Limb (tissue), 2 donors: ENCODE data around the gene THSD4.
A peak's percentile ranks its signal among the peaks of the same experiment; 100 is the strongest.
"Not testable (repeated sequence)": the region's sequence is repeated elsewhere in the genome, so short reads cannot be mapped to it uniquely, and the experiment has no call there.

Experiments used
- DNase-seq, 2 donors: peaks; one replicate each; pipeline ENCODE4 v3.0.0-alpha.2; 2016; ENCODE audit errors: extremely low spot score in 2 of 2

THSD4 gene

DNA sequence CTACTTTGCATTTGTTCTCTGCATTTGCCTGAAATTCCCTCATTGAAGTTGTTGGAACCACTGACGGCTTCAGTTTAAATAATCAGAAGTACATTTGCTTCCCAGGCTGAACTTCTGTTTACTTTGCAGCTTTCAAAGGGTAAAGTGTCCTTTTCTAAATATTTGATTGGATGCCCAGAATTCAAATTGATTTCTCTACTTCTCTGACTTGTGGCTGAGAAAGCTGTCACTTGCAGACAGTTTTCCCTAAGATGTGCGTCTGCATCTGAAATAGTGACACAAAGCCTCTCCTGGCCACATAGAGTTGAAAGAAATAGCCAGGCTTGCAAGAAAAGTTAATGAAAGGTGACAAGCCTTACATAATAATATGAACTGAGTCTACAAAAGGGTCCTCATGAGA is 299.6 kb downstream of the THSD4 start:
- DNase-seq = no peak

DNA sequence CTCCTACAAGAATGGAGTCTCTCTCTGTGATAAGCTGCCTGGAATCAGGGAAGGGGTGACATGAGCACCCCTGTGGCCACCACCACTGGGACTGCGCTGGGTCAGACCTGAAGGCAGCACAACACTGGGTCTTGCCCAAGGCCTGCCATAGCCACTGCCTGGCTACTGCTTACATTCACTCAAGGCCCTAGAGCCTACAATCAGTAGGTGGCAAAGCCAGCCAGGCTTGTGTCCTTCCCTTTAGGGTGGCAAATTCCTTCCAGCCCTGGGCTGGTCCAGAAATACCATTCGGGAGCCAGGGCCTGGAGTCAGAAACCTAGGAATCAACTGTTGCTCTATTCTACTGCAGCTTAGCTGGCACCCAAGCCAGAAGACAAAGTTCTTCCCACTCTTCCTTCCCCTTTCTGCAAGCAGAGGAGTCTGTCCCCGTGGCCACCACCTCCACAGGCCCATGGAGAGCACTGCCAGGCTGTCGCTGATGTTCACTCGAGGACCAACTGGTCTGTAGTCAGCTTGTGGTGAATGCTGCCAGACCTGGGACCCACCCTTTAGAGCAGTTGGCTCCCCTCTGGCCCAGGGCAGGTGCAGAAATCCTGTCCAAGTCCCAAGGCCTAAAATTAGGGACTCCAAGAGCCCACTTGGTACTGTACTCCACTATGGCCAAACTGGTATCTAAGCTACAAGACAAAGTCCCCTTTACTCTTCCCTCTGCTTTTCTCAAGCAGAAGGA is 307.4 kb downstream of the THSD4 start:
- no peak for DNase-seq

- DNase-seq = no peak
Observed at GRCh38 chr15:71424765-71425164, 309.5 kb downstream of the THSD4 start.

GRCh38 chr15:71425388-71425787 is 310.1 kb downstream of the THSD4 start:
- DNase-seq = no peak

DNA sequence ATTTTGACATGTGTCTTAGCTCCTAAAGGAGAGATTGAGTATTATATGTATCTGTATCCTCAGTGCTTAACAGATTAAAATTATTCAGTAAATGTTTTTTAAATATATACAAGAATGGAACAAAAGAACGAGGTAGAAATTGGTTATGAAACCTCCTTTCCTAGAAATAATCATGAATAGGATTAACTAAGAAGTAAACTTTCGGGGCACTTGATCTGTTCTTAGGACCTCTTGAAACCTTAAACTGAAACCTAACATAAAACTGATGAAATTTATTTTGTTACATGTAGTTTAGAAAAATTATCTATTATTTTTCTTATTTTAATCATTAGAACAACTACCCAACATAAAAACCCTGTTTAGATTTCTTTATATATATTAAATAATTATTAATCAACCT is 311.5 kb downstream of the THSD4 start:
- no peak for DNase-seq

- no peak for DNase-seq
Observed at GRCh38 chr15:71430782-71431181, 315.5 kb downstream of the THSD4 start.

- DNase-seq = no peak
Observed at GRCh38 chr15:71431343-71432336, 316.4 kb downstream of the THSD4 start.

- DNase-seq = no peak
Observed at GRCh38 chr15:71433402-71433801, 318.1 kb downstream of the THSD4 start.

GRCh38 chr15:71434774-71435173 is 319.5 kb downstream of the THSD4 start:
- DNase-seq = no peak

DNA sequence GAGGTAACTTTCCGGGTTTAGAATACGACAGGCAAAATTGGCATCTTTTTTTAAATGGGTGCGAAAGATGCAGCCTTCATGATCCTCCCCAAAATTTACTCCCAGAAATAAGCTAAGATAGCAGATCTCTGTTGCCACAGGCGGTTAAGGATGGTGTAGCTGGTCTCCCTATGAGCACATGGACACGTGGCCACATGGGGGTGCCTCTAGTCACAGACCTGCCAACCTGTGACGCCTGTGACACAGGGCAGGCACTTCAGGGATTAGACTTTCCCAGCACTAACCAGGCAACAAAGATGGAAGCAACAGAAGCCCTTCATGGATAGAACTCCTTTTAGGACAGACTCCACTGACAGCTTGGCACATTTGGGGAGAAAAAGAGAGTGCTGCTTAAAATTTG is 320.3 kb downstream of the THSD4 start:
- no peak for DNase-seq

- DNase-seq = no peak
Observed at GRCh38 chr15:71436854-71437253, 321.6 kb downstream of the THSD4 start.

- DNase-seq = no peak
Observed at GRCh38 chr15:71437404-71437803, 322.1 kb downstream of the THSD4 start.

DNA sequence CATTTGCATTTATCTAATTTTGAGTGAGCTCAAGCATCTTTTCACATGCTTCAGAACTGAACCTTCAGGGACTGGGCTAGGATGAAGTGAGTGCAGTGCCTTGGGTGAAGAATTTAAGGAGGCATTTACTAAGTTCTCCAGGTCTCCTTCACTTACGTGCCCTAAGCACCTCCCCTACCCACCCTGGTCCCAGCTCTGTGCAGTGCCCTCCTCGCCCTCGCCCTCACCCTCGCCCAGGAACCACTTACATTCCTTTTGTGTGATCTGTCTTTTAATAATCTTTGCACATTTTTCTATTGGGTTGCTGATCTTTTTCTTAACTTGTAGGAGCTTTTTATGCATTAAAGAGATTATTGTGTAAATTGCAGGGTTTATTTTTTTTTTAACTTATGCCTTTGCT is 322.6 kb downstream of the THSD4 start:
- DNase-seq = no peak

DNA sequence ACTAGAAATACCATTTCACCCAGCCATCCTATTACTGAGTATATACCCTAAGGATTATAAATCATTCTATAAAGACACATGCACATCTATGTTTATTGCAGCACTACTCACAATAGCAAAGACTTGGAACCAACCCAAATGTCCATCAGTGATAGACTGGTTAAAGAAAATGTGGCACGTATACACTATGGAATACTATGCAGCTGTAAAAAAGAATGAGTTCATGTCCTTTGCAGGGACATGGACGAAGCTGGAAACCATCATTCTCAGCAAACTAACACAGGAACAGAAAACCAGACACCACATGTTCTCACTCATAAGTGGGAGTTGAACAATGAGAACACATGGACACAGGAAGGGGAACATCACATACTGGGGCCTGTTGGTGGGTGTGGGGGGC is 324.2 kb downstream of the THSD4 start:
- not testable (repeated sequence) for DNase-seq

GRCh38 chr15:71440489-71441110 is 325.3 kb downstream of the THSD4 start:
- peak in 1 of 2 donors; percentile 84 for DNase-seq

DNA sequence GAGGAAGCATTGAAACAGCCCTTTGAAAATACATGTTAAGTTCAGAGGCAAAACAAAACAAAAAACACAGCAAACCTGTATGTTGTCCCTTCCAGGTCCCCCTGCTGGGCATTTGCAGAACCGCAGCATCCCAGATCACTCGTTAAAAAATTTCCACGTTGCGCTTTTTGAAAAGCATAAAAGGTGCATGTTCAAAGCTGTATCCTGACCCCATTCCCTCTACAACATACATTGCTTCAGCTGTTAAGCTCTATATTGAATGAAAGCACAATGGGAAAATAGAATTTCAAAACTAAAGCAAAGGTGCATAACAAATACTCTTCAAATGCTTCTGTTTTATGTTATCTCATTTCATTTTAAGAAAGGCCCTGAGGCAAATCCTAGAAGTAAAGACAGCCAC is 328.3 kb downstream of the THSD4 start:
- peak; percentile 30 to 77 for DNase-seq

DNA sequence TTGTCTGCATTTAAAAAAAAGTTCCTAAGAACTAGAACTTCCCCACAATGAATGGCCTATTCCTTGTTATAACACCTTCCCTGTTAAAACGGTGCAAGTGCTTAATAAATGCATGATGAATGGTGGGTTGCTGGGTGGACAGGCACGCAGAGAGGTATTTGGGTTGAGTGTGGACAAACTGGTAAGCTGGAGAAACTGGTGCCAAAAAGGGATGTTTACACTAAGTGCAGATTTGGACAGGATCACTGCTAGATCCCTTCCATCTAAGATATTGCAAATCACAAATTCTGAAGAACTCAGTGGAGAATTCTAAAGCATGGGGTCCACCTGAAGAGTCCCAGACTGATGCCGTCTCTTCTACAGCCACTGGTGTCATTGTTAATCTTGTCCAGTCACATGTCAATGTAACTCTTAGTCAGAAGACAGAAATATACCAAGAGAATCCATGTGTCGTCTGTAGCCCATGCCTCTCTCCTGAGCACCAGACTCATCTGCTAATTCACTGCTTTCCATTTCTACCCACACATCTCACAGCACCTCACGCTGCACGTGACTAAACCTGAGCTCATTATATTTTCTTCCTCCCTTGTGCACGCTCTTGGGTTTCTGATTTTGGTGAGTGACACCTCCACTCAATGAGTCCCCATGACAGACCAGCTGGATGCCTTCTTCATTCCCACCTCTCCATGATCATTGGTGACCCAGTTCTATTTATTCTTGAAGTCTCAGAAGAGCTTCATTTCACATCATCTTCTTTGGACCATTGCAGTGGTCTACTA is 328.9 kb downstream of the THSD4 start:
- DNase-seq = no peak

DNA sequence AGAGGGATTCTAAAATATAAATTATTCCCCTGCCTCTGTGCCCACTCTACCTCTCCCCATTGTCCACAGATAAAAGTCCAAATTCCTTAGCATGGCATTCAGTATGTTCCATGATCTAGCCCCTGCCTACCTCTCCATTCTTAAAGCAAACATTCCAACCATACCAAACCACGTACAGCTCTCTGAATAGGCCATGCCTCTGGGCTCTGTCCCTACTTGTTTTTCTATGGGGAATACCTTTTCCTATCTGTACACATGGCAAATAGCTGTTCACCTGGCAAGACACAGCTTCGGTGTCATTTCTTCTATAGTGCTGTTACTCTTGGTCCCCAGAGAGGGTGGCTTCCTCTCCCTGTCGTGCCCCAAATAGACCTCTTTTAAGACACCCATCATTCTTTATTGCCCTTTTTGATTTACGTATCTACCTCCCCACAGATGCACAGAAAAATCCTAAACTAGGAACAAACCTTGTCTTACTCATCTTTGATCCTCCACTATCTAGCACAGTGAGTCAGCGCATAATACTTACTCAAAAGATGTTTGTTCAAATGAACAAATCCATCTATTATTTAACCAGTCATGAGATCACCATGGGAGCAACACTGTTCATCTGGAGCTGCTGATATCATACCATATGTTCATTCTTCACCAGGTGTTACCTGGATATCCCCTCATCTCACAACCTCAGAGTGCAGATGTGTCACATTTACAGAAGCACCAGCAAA is 329.8 kb downstream of the THSD4 start:
- no peak for DNase-seq

DNA sequence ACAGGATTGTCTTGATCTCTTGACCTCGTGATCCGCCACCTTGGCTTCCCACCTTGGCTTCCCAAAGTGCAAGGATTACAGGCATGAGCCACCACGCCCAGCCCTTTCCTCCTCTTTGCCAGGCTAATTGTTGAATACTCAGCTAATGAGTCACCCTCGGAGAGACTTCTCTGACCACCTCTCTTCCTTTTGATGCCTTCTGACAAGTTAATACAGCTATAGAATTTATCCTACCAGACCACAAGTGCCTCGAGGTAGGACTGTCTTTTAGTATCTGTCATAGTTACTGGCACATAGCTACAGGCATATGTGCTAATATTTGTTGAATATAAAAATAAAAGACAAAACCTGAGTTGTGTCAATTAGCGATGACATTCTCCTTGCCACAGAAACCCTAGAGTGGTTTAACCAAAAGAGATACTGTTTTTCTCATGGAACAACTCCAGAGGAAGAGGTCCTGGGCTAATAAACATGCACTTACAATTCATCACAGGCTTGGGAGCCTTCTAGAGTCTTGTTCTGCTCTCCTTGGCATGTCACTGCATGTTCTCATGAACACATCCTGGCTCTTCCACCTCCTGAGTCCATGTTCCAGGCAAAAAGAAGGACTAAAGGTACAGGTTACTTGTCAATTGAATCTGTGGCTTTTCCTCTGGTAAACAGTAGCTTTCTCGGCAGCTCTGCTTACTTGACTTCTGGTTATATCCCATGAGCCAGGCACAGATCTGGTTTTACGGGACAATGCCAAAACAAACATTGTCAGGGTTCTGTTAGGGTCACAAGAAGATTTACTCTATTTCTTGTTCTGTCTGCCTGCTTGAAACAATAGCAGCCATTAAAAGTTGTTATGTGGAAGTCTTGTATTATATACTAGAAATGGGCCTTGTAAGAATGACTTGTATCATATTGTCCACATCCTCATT is 332.3 kb downstream of the THSD4 start:
- no peak for DNase-seq
